ELF-1 (cell line): ENCODE measurements around the gene ANO3.
"Not testable (repeated sequence)": the region's sequence is repeated elsewhere in the genome, so short reads cannot be mapped to it uniquely, and the experiment has no call there.

Experiments
- DNase-seq: peaks from one replicate; pipeline ENCODE4 v3.0.0-alpha.2; 2016; ENCODE audit warnings: low read depth, low spot score

The ANO3 gene

DNA sequence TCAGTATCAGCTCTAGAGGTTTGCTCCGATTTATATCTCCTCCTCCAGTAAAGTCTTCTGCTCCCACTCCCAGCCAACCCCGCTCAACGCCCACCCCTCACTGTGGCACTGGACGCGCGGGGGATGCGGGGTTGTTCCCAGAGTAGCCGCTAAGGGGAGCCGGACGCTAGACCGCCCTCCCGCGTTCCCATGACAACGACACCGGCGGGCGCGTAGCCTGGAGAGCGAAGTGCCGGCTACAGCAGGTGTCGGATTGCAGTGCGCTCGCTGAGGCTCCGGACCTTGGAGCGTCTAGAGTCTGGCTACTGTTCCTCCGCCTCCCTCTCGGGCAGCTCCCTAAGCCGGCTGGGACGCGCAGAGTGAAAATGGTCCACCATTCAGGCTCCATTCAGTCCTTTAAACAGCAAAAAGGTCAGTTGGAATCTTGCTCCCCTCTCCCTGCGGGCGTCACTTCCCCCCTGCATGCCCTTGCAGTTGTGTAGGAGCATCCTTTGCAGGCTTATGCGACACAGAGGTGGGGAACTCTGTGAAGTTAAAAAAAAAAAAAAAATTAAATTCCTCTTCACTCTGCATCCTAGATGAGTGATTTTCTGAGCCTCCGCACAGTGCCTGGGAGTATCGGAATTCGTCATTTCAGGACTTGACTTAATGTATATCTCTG is at the start of gene ANO3:
ANO3 (plus strand) TSS at position 220 of the 661 bp plus-strand sequence; CDS start at position 366, 146 bp downstream.
- peak; percentile 95 for DNase-seq

DNA sequence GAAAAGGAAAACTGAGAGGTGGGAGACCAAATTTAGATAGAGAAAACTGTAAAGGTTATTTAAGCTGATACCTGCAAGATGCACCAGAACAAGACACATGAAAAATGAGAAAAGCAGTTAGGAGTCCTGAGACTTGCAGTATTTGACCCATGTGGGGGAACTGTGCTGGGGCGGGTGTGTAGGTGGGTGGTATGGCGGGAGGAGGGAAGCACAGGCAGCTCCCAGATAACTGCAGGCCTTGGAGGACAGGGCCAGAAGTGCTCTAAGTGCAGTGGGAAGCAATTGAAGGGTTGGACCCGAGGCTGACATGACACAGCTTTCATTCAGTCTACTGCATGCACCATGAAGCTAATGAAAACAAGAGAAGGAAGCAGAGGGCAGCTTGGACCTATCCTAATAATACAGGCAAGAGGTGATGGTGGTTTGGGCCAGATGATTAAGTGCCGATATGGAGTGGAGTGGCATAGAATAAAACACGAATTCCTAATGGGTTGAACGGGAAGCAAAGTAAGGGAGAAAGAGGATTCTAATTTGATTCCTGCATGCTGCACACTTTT is 48.0 kb upstream of the ANO3 start:
- no peak for DNase-seq

DNA sequence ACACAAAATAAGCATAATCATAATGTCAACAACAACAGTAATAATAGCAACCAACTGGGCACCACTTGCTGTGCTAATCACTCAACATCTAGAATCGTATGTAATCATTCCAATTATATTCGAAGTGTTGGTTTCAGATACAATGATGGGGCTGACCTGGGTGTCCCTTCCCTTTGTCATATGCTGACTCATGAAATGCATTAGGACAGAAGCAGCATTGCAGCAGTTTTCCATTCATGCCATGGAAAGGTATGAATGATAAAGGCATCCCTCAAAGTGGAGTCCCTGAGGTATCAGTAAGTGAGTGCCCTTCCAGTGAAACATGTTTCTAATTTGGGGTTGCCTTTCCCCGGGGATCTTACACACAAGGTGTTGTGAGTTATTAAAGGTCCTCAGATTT is 46.3 kb upstream of the ANO3 start:
- no peak for DNase-seq

DNA sequence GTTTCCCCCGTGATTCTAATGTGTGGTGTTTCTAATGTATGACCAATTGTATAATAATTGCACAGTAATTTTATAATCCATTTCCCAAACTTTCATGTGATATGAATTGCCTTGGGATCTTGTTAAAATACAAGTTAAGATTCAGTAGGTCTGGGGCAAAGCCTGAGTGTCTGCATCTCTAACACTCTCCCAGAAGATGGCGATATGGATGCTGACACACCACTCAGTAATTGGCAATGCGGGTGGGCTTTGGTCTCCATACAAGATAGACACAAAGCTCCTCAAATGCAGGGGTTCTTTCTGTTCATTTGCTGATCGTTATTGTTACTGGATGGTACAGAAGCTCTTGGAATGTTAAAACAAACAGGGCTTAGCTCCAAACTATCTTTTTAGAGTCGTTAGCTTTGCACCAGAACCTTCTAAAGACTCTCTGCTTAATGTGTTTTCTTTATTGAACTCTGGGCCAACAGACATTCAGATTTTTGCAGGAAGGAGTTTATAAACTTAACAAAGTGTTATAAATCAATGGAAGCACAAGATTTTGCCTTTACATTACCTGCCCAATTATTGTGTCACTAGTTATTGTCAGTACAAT is 45.4 kb upstream of the ANO3 start:
- DNase-seq, result peak; percentile 6

- DNase-seq, result no peak
These were observed 44.8 kb upstream of the ANO3 start for GRCh38 chr11:26287067-26287518.

DNA sequence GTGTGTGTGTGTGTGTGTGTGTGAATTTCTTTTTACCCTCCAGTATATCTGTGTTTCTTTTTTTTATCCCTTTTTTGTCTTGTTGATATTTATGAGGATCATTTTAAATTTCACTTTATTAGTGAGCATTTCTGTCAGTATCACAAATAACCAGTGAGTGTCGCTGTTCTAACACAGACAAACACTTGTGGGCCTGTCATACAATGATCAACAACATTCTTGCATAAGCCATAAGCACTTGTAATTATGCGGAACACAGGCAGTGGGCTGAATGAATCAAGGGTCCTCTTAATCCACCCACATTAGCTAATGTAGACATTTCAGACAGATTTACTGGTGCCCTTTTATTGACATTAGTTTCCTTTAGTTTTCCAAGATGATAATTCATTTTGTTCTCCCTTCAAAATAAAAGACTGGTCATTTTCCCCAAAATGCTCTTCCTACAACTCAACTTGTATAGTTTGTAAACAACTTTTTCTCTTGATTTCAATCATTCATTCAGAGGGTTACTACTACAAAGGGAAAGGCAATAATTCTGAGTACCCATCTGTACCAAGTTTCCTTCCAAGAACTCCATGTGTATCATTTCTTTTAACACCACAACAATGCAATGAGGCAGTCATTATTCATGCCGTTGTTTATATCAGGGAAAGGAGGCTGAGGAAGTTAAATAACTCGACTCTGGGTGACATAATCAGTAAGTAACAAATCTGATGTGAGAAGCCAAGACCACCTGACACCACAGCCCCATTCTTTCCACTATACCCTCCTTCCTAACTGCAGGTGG is 34.5 kb upstream of the ANO3 start:
- no peak for DNase-seq

- not testable (repeated sequence) for DNase-seq
These were observed 15.6 kb upstream of the ANO3 start for GRCh38 chr11:26316372-26316771.

DNA sequence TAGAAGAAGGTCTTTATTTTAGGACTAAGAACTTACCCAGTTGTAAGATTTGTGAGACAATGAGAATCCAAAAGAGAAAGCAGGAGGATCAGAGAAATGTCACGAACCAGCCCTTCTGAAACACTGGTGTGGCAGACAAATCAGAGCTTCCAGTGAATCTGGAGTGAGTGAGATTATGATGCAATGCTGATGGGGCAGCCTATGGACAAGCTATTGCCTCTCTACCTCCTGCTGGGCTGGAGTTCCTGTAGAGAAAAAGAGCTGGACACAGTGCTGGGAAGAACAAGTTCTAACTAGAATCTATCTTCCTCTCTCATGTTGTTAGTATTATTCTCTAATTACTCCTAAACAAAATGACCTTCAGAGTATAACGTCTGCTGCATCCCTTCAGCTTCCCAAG is 12.0 kb upstream of the ANO3 start:
- no peak for DNase-seq

GRCh38 chr11:26321516-26321915 is 10.4 kb upstream of the ANO3 start:
- DNase-seq, result no peak

GRCh38 chr11:26322335-26323067 is 9.4 kb upstream of the ANO3 start:
- DNase-seq, result no peak

GRCh38 chr11:26323837-26324236 is 8.1 kb upstream of the ANO3 start:
- DNase-seq, result no peak

DNA sequence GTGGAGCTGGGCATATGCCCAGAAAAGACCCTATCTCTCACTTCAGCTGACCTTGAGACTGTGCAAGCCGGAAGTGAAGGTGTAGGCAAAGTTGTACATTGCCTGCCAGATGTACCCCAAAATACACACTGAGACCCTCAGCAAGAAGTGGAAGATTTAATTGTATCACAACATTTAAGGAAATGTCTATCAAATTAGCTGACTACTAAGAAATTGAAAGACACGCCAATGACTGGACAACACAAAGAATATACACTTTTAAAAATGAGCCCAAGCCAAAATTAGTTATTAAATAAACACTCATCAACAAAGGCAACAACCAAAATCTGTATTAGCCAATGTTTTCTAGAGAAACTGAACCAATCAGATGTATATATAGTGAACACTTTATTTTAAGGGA is 7.7 kb upstream of the ANO3 start:
- no peak for DNase-seq

- DNase-seq, result no peak
These were observed 5.0 kb upstream of the ANO3 start for GRCh38 chr11:26326793-26327400.

GRCh38 chr11:26329206-26329605 is 2.7 kb upstream of the ANO3 start:
- DNase-seq, result no peak

DNA sequence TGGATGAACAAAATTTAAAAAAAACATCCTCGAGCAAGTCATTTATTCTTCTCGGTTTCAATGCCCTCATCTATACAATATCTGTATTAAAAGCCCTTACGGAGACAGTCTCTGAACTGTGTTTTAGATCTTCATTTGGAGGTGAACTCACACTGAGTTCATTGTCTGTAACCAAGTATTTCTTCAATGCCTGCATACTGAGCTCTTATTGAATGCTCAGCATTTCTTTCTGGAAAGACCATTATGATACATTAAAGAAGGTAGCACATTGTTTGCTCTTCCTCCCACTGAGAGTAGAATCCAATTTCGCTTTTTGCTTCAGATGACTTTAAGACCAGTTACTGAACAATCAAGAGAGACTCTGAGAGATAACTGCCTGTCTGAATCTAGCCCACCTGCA is 1.7 kb upstream of the ANO3 start:
- no peak for DNase-seq

DNA sequence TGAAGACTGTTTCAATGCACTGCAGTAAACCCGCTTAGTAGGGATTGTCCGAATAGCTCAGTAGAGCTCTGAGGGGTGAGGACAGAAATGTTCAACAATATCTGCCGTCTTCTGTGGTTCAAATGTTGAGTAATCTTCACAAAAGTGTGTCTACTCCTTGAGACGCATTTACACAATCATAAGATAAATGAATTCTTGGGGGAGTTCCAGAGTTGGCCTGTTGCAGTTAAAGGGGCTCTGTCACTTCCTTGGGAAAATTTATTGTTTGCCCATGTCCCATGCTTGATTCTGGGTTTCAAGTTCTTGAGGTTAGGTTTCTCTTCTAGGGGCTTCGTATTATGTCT is 614 bp downstream of the ANO3 start:
- no peak for DNase-seq

- no peak for DNase-seq
These were observed 2.0 kb downstream of the ANO3 start for GRCh38 chr11:26333906-26334305.

DNA sequence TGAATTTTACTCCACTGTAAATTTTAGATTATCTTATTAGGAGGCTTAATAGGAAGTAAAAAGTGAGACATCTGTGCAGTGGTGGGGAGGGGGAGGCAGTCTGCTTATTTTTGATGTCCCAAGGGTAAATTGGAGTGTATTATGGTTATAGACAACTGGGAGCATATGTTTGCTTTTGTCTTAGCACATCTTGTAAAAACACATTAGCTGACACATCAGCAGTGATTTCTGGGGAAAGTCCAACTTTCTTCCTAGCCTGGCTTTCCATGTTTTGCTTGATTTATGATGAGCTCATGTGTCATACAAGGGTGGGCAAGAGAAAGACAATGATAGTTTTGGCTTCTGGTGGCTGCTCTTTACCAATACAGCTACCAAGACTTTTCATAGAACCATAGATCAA is 4.0 kb downstream of the ANO3 start:
- no peak for DNase-seq

DNA sequence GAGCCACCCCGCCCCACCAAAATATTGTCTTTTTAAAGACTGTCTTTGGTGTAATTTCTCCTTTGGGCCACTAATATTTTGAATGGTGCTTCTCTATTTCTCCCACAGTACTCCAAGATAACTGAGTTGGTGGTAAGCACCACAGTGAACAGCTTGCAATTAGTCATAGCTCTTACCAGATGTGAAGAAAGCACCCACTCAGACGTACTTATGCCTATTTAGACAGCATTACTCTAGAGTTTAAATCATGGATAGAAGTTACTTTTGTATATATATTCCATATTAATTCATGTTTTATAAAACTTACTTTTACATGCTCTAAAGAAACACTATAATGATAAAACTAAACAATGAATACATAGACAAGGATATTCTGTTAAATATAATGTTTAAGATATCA is 12.7 kb downstream of the ANO3 start:
- no peak for DNase-seq

DNA sequence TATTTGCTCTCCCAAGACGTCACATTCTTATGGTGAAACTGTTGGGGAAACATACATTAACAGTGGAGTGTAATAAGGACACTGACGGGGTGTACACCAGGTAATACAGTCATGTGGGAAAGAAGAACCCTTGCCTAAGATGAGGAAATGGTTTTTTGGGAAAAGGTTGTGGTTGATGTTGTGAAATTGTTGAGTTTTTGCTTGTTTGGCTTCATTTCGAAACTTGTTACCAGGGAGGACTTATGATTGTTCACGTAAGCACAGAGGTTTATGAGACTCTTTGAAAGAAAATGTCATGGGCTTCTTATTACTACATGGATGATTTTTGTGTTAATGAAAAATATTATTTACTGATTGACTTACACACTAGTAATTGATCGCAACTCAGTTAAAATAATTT is 16.8 kb downstream of the ANO3 start:
- DNase-seq, result no peak

- no peak for DNase-seq
These were observed 18.1 kb downstream of the ANO3 start for GRCh38 chr11:26350002-26350401.

- no peak for DNase-seq
These were observed 21.1 kb downstream of the ANO3 start for GRCh38 chr11:26353010-26353409.
